ENCODE measurements around the gene KIF19.

GRCh38 chr17:74343526-74344284 is 17.7 kb downstream of the KIF19 start:
- TF ChIP-seq CTCF (conservative IDR thresholded peaks at IDR 0.05; ENCODE audit: low read length) (no peak), EZH2phosphoT487 (IDR thresholded peaks at IDR 0.05; ENCODE audit: borderline replicate concordance) (no peak)
